Stimulated activated CD4-positive, alpha-beta T cell treated with anti-CD3 and anti-CD28 coated beads, Interleukin-1b, Interleukin-23, amount 100 ng/mL, for 1 hour (primary cell): ENCODE measurements around the gene UCK2.

ENCODE experiments used
- DNase-seq, 2 donors: peaks; one replicate each; pipeline ENCODE4 v3.0.0-alpha.2; 2020; ENCODE audit warnings: low read depth in 2 of 2

The UCK2 gene

DNA sequence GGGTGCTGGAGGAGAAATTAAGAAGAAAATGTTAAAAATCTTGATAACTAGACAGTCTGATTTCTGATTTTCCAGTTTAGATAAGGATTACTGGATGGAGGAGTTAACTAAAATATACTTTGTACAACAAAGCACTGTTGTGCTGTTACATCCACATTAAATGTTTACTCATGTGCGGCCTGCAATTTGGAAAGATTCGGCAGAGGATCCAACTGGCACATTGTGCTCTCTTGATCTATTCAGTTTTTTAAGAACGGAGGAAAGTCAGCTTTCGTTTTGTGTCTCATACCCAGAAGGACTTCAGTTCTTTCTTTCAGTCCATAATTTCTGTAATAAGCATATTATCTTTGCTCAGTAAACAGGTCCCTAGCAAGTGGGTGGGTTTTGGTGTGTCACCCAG lies 52.5 kb downstream of the UCK2 start:
- DNase-seq, result no peak

DNA sequence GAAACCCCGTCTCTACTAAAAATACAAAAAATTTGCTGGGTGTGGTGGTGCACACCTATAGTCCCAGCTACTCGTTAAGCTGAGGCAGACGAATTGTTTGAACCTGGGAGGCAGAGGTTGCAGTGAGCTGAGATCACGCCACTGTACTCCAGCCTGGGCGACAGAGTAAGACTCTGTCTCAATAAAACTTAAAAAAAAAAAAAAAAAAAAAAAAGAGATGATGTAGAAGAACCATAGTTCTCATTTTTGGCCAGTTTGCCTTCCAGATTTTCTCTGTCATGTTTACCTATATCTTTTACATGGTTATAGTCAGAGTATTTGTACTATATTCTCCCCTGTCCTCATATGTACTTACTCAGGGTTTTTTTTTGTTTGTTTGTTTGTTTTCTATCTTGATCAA lies 53.6 kb downstream of the UCK2 start:
- DNase-seq, result no peak

DNA sequence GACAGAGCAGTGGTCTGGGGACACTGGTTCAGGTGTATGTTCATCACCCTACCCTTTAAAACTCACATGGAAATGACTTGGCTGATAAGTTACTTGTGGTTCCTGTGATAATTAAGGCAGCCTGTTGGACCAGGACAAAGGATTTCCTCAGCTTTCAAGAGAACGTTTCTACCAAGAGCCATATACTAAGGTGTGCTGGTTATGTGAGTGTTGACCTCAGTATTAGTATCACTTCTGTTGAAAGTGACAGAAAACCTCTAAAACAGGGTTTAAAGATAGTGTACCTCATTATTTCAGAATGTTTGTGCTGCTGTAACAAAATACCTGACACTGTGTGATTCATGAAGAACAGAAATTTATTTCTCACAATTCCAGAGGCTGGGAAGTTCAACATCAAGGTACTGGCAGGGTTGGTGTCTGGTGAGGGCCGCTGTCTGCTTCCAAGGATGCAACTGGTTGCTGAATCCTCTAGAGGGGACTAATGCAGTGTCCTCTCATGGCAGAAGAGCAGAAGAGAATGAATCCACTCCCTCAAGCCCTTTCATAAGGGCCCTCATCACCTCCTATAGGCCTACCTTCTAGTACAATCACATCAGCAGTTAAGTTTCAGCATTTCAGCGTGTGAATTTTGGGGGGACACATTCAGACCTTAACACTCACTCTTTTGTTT lies 54.9 kb downstream of the UCK2 start:
- DNase-seq, result no peak

DNA sequence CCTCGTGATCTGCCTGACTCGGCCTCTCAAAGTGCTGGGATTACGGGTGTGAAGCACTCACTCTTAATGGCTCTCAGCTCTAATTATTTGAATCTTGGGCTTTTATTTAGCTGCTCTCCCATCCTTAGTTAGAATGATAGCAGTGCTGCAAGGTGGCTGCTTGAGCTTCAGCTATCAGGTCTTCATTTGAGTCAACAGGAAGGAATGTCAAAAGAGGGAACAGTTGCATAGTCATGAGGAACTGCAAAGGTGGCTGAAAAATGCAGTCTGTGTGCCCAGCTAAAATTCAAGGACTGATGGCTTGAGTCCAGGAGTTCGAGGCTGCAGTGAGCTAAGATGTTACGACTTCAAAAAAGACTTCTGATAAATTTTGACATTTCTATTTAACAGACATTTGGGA lies 55.6 kb downstream of the UCK2 start:
- DNase-seq, result no peak

- DNase-seq, result no peak
Measured at GRCh38 chr1:165884009-165884689, 56.7 kb downstream of the UCK2 start.

DNA sequence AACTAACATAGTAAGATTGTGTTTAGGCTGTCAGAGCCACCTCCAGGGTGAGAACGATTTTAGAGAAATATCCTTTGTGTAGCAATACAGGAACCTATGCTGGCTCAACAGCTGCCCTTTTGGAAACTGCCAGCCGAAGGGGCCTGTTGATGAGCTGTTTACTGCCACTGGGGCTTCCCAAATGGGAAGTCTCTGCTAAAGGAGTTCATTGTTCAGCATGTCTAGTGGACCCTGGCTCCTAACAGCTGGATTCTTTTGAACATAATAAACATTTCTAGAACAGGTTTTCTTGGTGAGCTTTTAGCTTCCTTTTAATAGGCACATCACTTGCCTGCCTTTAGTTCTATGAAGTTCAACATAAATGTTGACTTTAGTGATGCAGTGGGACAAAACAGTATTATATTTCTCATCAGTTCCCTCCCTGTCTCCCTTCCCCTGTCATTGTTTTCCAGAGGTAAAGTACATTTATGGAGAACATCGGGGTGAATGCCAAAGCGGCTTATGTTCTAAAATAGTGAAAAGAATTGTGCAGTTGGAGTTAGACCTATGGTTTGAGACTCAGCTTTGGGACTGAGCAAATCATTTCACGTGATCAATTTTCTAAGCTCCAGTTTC lies 57.4 kb downstream of the UCK2 start:
- no peak for DNase-seq

GRCh38 chr1:165885305-165885694 lies 57.9 kb downstream of the UCK2 start:
- DNase-seq, result no peak

GRCh38 chr1:165886193-165886592 lies 58.8 kb downstream of the UCK2 start:
- DNase-seq, result no peak

GRCh38 chr1:165886983-165887382 lies 59.6 kb downstream of the UCK2 start:
- no peak for DNase-seq

- DNase-seq, result no peak
Measured at GRCh38 chr1:165887877-165888551, 60.6 kb downstream of the UCK2 start.

- DNase-seq, result no peak
Measured at GRCh38 chr1:165888552-165888920, 61.1 kb downstream of the UCK2 start.

GRCh38 chr1:165890684-165891083 lies 63.3 kb downstream of the UCK2 start:
- no peak for DNase-seq

GRCh38 chr1:165891111-165891860 lies 63.9 kb downstream of the UCK2 start:
- DNase-seq, result no peak

GRCh38 chr1:165892935-165893334 lies 65.5 kb downstream of the UCK2 start:
- no peak for DNase-seq

DNA sequence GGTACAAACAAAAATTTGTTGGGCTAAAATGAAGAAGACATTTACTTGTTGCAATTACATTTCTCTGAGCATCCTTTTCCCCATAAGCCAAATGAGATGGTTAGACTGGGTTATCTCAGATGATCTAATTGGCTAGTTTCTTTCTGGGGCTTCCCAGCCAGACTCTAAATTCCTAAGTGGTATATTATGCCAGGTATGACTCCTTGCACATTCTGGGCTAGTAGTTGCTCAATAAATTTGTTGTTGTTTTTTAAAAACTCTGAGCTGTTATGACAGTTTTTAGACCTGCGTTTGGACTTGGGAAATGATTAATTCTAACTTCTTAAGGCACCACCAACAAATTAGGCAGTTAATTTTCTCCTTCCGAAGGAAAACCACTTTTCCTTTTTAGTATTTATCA lies 66.1 kb downstream of the UCK2 start:
- DNase-seq, result no peak

DNA sequence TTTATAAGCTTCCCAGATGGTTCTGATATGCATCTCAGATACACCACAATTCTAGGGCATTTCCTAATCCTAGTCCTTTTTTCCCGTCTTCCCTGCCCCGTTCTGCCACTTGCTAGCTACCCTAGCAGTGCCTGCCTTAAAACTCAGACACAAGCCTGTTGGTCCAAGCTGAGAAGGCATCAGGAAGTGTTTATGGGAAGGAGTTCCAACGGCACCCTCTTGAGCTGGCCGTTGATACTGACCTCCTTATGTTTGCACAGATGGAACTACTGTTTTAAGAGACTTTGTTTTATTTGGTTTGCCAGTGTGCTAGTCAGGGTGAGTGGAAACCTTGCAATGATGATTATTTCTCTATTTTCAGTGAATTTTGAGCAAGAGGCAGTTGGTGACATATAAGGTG lies 67.2 kb downstream of the UCK2 start:
- DNase-seq, result no peak

GRCh38 chr1:165895451-165895871 lies 68.0 kb downstream of the UCK2 start:
- DNase-seq, result no peak

DNA sequence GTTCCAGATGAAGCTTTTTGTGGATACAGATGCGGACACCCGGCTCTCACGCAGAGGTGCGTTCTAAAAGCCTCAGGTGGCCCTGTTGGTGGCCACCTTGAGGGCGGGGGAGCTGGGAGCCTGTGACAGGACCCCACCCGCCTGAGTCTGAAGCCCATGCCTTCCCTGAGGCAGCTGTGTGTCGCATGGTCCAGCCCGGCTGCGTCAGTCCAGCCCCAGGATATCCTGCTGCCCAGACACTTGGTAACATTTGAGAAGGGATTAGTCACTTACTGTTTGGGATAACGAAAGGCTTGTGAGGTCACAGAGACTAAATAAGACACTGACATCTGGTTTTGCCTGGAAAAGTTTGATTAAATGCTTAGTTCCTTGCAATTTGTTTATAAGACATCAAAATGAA lies 68.9 kb downstream of the UCK2 start:
- DNase-seq, result no peak

DNA sequence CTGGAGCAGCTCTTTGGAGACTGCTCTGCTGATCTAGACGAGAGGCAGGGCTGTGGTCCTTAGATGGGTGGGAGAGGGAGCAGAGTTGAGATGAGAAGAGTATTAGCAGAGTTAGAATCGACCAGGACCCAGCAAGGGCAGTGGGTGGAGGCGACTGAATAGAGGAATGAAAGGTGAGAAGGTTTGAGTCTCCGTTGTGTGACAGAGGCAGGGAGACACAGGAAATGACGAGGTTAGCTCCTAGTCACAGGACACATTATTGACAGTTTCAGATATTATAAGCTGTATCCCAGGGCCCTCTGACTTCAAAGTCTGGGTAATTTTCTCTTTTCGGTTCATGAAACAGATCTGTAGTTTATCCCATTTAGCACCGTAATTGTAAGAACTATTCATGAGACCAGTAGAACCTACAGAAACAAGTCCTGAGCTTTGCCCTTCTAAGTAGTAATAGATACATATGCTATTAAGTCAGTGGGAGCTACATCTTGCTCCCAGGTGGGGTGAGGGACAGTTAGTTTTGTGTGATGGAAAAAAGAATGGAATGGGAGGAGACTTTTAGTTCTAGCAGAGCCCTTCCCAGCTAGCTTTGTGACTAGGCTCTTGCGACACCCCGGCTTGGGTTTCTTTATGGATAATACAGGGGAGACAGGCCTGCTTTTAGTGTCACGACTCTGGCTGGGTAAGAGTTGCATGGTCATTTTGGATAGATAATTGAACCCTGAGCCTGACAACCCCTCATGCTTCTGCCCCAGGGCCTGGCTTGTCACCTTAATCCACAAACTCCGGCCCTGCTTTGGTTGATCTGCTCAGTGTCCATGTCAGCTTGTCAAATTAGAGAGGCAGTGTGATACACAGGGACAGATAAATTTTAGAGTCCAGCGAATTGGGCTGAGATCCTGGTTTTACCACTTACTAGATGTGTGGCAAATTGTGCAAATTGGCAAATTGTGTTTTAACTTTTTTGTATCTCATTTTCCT lies 70.2 kb downstream of the UCK2 start:
- no peak for DNase-seq

- DNase-seq, result no peak
Measured at GRCh38 chr1:165898837-165899236, 71.4 kb downstream of the UCK2 start.

GRCh38 chr1:165899461-165899941 lies 72.1 kb downstream of the UCK2 start:
- DNase-seq, result no peak
